Fibroblast of skin of right biceps (primary cell): Measurements from ENCODE around the gene FNIP2.

Experiments used
- DNase-seq: peaks from one replicate; pipeline ENCODE4 v3.0.0-alpha.2; 2013

Gene FNIP2

GRCh38 chr4:158763462-158763861 is 5.4 kb upstream of the FNIP2 start:
- no peak for DNase-seq

GRCh38 chr4:158766434-158767044 is 2.3 kb upstream of the FNIP2 start:
- no peak for DNase-seq

- DNase-seq: no peak
These were observed 1.4 kb upstream of the FNIP2 start for GRCh38 chr4:158767451-158767850.

GRCh38 chr4:158769175-158769921 is 522 bp downstream of the FNIP2 start:
- peak; percentile 52 for DNase-seq

GRCh38 chr4:158770671-158771070 is 1.8 kb downstream of the FNIP2 start:
- no peak for DNase-seq

GRCh38 chr4:158771776-158772175 is 3.0 kb downstream of the FNIP2 start:
- no peak for DNase-seq

- peak; percentile 63 for DNase-seq
These were observed 6.3 kb downstream of the FNIP2 start for GRCh38 chr4:158775091-158775651.

- DNase-seq: no peak
These were observed 7.3 kb downstream of the FNIP2 start for GRCh38 chr4:158776106-158776505.

GRCh38 chr4:158777423-158778155 is 8.8 kb downstream of the FNIP2 start:
- DNase-seq: no peak

GRCh38 chr4:158778156-158778711 is 9.4 kb downstream of the FNIP2 start:
- DNase-seq: no peak

- DNase-seq: no peak
These were observed 9.9 kb downstream of the FNIP2 start for GRCh38 chr4:158778712-158779111.

- DNase-seq: no peak
These were observed 13.1 kb downstream of the FNIP2 start for GRCh38 chr4:158781963-158782362.

- DNase-seq: peak; percentile 67
These were observed 13.9 kb downstream of the FNIP2 start for GRCh38 chr4:158782551-158783360.

GRCh38 chr4:158783785-158784184 is 15.0 kb downstream of the FNIP2 start:
- DNase-seq: peak; percentile 62

- no peak for DNase-seq
These were observed 16.9 kb downstream of the FNIP2 start for GRCh38 chr4:158785718-158786117.

GRCh38 chr4:158786121-158786601 is 17.3 kb downstream of the FNIP2 start:
- DNase-seq: no peak

- no peak for DNase-seq
These were observed 18.1 kb downstream of the FNIP2 start for GRCh38 chr4:158786955-158787354.

- DNase-seq: peak; percentile 37
These were observed 19.1 kb downstream of the FNIP2 start for GRCh38 chr4:158787709-158788475.

GRCh38 chr4:158788516-158788915 is 19.7 kb downstream of the FNIP2 start:
- peak; percentile 15 for DNase-seq

GRCh38 chr4:158789853-158790252 is 21.0 kb downstream of the FNIP2 start:
- DNase-seq: no peak

- DNase-seq: peak; percentile 31
These were observed 24.2 kb downstream of the FNIP2 start for GRCh38 chr4:158793021-158793420.
